GM12878 (cell line): ENCODE results near the gene GBA2. TPM values are rescaled to one million over a fixed set of nuclear protein-coding genes. Genes with fewer than 3 reads are reported as not detected.

Experiments
- ATAC-seq: fragments of 200-7000 bp; cut with Tn5 transposase; 3 replicates; pipeline ENCODE4 v1.9.1; 2020; ENCODE audit warnings: mild to moderate bottlenecking, moderate library complexity
- BruUV-seq: library from RNA; stranded (reverse); fragments of 400-500 nt; replicated peaks from 2 replicates; lab custom pipeline; 2021; lab: Mats Ljungman, UMichigan
- CTCF ChIA-PET: fragments of 300-600 bp; sonication (Branson Sonifier 250); formaldehyde crosslinking; extraction: SDS; loops from one replicate; lab custom pipeline; 2021; ENCODE audit warnings: inconsistent platforms; lab: Yijun Ruan, JAX
- POLR2A ChIA-PET: fragments of 350-600 bp; formaldehyde crosslinking; extraction: SDS; loops from one replicate; lab custom pipeline; 2021; ENCODE audit warnings: inconsistent platforms; lab: Charles Lee
- RAD21 ChIA-PET: fragments of 300-600 bp; sonication (Branson Sonifier 250); formaldehyde crosslinking; loops from one replicate; lab custom pipeline; 2023; ENCODE audit warnings: antibody characterized with exemption; ENCODE audit not compliant: unreplicated experiment; lab: Charles Lee
- SMC1A ChIA-PET: fragments of 300-600 bp; sonication (Branson Sonifier 250); formaldehyde crosslinking; loops from one replicate; lab custom pipeline; 2023; ENCODE audit not compliant: unreplicated experiment, uncharacterized antibody; lab: Charles Lee
- DNase-seq: peaks from one replicate; pipeline ENCODE4 v3.0.0-alpha.2; 2011; ENCODE audit warnings: low read depth, low spot score
- FAIRE-seq: peaks from 3 replicates; lab custom pipeline; 2011; peaks lifted over from hg19 to GRCh38; lab: Jason Lieb, UNC
- H2AFZ ChIP-seq: 2 replicates; pipeline ENCODE4 v1.6.0; 2011; ENCODE audit warnings: low read depth, low read length, control low read depth; ENCODE audit not compliant: control insufficient read depth
- H3K27ac ChIP-seq: 2 replicates; pipeline ENCODE4 v1.5.1; 2011; ENCODE audit warnings: control low read depth; ENCODE audit not compliant: control insufficient read depth, insufficient read depth
- H3K27me3 ChIP-seq, 2 experiments: replicated peaks in 1 of 2; 2 replicates each; pipeline versions ENCODE4 v1.6.0 to v1.6.1; 2011; ENCODE audit warnings: low read length in 1 of 2; ENCODE audit not compliant: control insufficient read depth in 2 of 2, insufficient read depth in 2 of 2
- H3K36me3 ChIP-seq, 2 experiments: 2 replicates each; pipeline ENCODE4 v1.5.1; 2011; ENCODE audit warnings: low read length in 1 of 2; ENCODE audit not compliant: control insufficient read depth in 2 of 2, insufficient read depth in 2 of 2
- H3K4me1 ChIP-seq: 2 replicates; pipeline ENCODE4 v1.6.1; 2011; ENCODE audit warnings: mild to moderate bottlenecking, low read length, moderate library complexity, mixed read lengths; ENCODE audit not compliant: control insufficient read depth, insufficient read depth
- H3K4me2 ChIP-seq: 2 replicates; pipeline ENCODE4 v1.6.0; 2011; ENCODE audit warnings: control low read depth; ENCODE audit not compliant: control insufficient read depth, insufficient read depth
- H3K4me3 ChIP-seq: fragments of 200-600 bp; sonication (generic); 2 replicates; pipeline ENCODE4 v1.5.1; 2016
- H3K79me2 ChIP-seq: 2 replicates; pipeline ENCODE4 v1.6.0; 2011; ENCODE audit warnings: low read length; ENCODE audit not compliant: control insufficient read depth, insufficient read depth
- H3K9ac ChIP-seq: 2 replicates; pipeline ENCODE4 v1.8.0; 2011; ENCODE audit warnings: low read length, control low read depth, mixed read lengths; ENCODE audit not compliant: control insufficient read depth, insufficient read depth
- H3K9me3 ChIP-seq: replicated peaks from 3 replicates; pipeline ENCODE4 v1.5.1; 2011; ENCODE audit warnings: mild to moderate bottlenecking, low read length; ENCODE audit not compliant: control insufficient read depth, insufficient read depth
- H4K20me1 ChIP-seq: 2 replicates; pipeline ENCODE4 v1.6.0; 2011; ENCODE audit not compliant: control insufficient read depth, insufficient read depth
- ATF3 ChIP-seq: IDR thresholded peaks from 2 replicates; pipeline ENCODE4 v1.6.1; 2011; ENCODE audit warnings: low read depth, mild to moderate bottlenecking, low read length, moderate library complexity, borderline replicate concordance; ENCODE audit errors: extremely low read depth
- ATF7 ChIP-seq: fragments of 450-650 bp; IDR thresholded peaks from 2 replicates; pipeline ENCODE4 v1.6.1; 2016; ENCODE audit warnings: low read depth, mild to moderate bottlenecking
- CHD1 ChIP-seq: IDR thresholded peaks from 2 replicates; pipeline ENCODE4 v1.6.1; 2012; ENCODE audit warnings: low read depth, low read length, improper control_type of control experiment
- ELK1 ChIP-seq: IDR thresholded peaks from 2 replicates; pipeline ENCODE4 v1.6.1; 2012; ENCODE audit warnings: low read depth, low read length, improper control_type of control experiment
- POLR2A ChIP-seq: IDR thresholded peaks from 2 replicates; pipeline ENCODE4 v1.6.1; 2011; ENCODE audit warnings: low read depth, mild to moderate bottlenecking, low read length
- PRDM15 ChIP-seq: fragments of 450-650 bp; formaldehyde crosslinking; IDR thresholded peaks from 2 replicates; pipeline ENCODE4 v1.4.0; 2020; ENCODE audit warnings: mild to moderate bottlenecking, moderate library complexity
- RUNX3 ChIP-seq: IDR thresholded peaks from 2 replicates; pipeline ENCODE4 v1.6.1; 2012; ENCODE audit warnings: low read length, inconsistent platforms
- ZNF217 ChIP-seq: fragments of 450-650 bp; IDR thresholded peaks from 2 replicates; pipeline ENCODE4 v1.6.1; 2017; ENCODE audit warnings: antibody characterized with exemption, mild to moderate bottlenecking
- ZNF384 ChIP-seq: IDR thresholded peaks from 2 replicates; pipeline ENCODE4 v1.6.1; 2012; ENCODE audit warnings: low read depth, mild to moderate bottlenecking, low read length, improper control_type of control experiment, borderline replicate concordance
- WGBS: methylation state at CpG from one replicate; pipeline ENCODE4 v1.1.6; 2016; ENCODE audit warnings: low lambda C conversion rate; ENCODE audit not compliant: insufficient replicate concordance, insufficient coverage; ENCODE audit errors: missing lambda C conversion rate; 5-methylcytosine and 5-hydroxymethylcytosine counted together
- in situ Hi-C: fragments of 300-500 bp; cut with MboI; formaldehyde crosslinking; loops from 9 replicates; pipeline ENCODE4 v1.14.3; 2018; ENCODE audit warnings: mixed read lengths
- intact Hi-C: fragments of 100-400 bp; cut with micrococcal nuclease; formaldehyde crosslinking; loops from one replicate; pipeline ENCODE4 v1.14.2; 2022; ENCODE audit not compliant: unreplicated experiment
- polyA plus RNA-seq, 11 experiments: library from polyadenylated mRNA; depleted of rRNA in 4 of 11; unstranded in 6 of 11; stranded (reverse) in 5 of 11; fragments of >200 nt; fragmentation: Nextera tagmentation in 4 of 11; fragmentation: Illumina TruSeq in 1 of 11; extraction: Ambion mirVana in 4 of 11; extraction: Trizol in 1 of 11; gene quantifications; 1 replicate in 1 of 11; 2 replicates in 10 of 11; pipeline versions ENCODE4 v1.2.1 to v1.2.3, GENCODE V29; 2011 to 2016; ENCODE audit warnings: inconsistent platforms in 2 of 11, missing spikeins in 2 of 11, low read depth in 1 of 11
- total RNA-seq, 4 experiments: library from RNA; depleted of rRNA in 3 of 4; stranded (reverse); fragments of >200 nt in 3 of 4; fragmentation: Illumina TruSeq in 1 of 4; extraction: Trizol in 1 of 4; gene quantifications; 2 replicates each; pipeline versions ENCODE4 v1.2.1 to v1.2.3, GENCODE V29; 2013 to 2021

GBA2 gene
- total and polyA plus RNA-seq, 10 of the 15 experiments (the other 5 are each of a cell fraction or from before 2014, with no cell fraction given), result 15.3 to 45.1 (median 29.1) TPM

DNA sequence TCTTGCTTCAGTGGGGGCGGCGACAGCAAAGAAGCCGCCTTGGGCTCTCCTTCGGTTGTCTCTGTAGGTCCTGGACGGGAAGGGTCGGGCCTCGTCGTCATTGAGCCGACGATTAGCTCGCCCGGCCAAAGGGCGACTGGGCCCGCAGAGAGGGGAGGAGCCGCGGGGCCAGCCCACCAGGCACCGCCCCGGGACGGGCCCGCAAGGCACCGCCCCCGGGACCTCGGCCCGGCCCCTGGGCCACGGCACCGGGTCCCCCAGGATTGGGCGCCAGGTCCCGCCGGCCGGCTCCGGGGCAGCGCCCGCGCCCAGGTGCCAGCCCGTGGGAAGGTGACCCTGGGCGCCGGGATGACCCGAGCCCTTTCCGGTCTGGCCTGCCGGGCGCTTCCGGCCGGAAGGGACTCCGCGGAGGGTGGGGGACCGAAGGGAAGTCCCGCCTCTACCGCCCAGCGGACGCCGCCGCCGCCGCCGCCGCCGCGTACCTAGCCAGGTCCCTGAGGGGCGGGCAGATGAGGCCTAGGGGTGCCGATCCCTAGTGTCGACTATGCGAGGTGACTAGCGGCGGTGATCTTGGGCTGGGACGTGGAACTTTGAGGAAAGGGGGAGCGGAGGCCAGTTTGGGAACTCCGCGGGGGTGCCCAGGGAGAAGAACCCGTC lies at the start of gene GBA2, which contains the start of gene RGP1 (continued):
- TF ChIP-seq ELK1, result peak; percentile 75
- peak; percentile 89 for TF ChIP-seq ZNF217
- peak; percentile 76 for TF ChIP-seq POLR2A

GRCh38 chr9:35797311-35798109 lies 48.5 kb upstream of the GBA2 start:
- RAD21 ChIA-PET, result no interaction called here
- Histone ChIP-seq H2AFZ (no peak overlapping the region), H3K79me2 (no peaks in the 10 kb centered on the region), H3K9ac (no peak overlapping the region), H4K20me1 (no peaks in the 10 kb centered on the region), H3K9me3 (no peaks in the 10 kb centered on the region), H3K4me2 (peak overlapping the region; percentile 21), H3K4me1 (peaks cover 21% of the 10 kb centered on the region), H3K4me3 (no peak overlapping the region), H3K27me3 (no peaks in the 10 kb centered on the region), H3K27ac (no peak overlapping the region), H3K36me3 (peaks cover 0 to 13% of the 10 kb centered on the region in 2 experiments; a peak in 2 of 4 replicates)
- SMC1A ChIA-PET, result interaction anchor here (0.9 kb wide), 1 partner anchor 9 kb away, joined by 4 read pairs; no protein-coding TSS in a partner anchor
- TF ChIP-seq ZNF384, result peak; percentile 26; the same call in 1 of the 2 replicates
- no peak for TF ChIP-seq PRDM15 (CRISPR knock-in tag)
- peak; percentile 60 for TF ChIP-seq RUNX3
- no peak for TF ChIP-seq ATF3
- TF ChIP-seq ATF7, result peak; percentile 83
- TF ChIP-seq CHD1, result no peak
- in situ Hi-C loops (no loop called here), intact Hi-C loops (no loop called here)
- CTCF ChIA-PET, result interaction anchor here (0.5 to 3.3 kb wide), 6 partner anchors 7 to 153 kb away, joined by 3 to 14 read pairs (median 4); partner anchors contain the start of gene HINT2
- BruUV-seq, result no TSS peak
- DNase-seq (no peak), FAIRE-seq (peak; percentile 41), ATAC-seq (peak; percentile 66)
- WGBS, result 71% methylated on average over 6 of the region's 6 CpGs
- POLR2A ChIA-PET, result interaction anchor here (0.7 kb wide), 1 partner anchor 22 kb away, joined by 4 read pairs; no protein-coding TSS in a partner anchor
